Measurements from ENCODE around the gene GPR35. TPM values are rescaled to one million over a fixed set of nuclear protein-coding genes. Genes with fewer than 3 reads are reported as not detected.

The GPR35 gene
- total and polyA plus RNA-seq, 10 of the 15 experiments (the other 5 are each of a cell fraction or from before 2014, with no cell fraction given): 0.14 to 1.6 (median 0.75) TPM; not detected in 3

GRCh38 chr2:240626531-240627300 lies 1.4 kb downstream of the GPR35 start:
- POLR2A ChIA-PET: interaction anchor here (0.6 to 0.9 kb wide), 3 partner anchors 41 to 180 kb away, joined by 3 read pairs; partner anchors contain the start of gene CAPN10
- H3K4me3 ChIP-seq: no peak overlapping the region
- ATAC-seq (peak; percentile 25), FAIRE-seq (peak; percentile 56), DNase-seq (ENCODE audit: low read depth, low spot score) (no peak)
- no peaks in the 10 kb centered on the region for H4K20me1 ChIP-seq (ENCODE audit: control insufficient read depth, insufficient read depth)
- WGBS (ENCODE audit: insufficient coverage, insufficient replicate concordance, low lambda C conversion rate, missing lambda C conversion rate): 43% methylated on average over 21 of the region's 21 CpGs
- RAD21 ChIA-PET (ENCODE audit: unreplicated experiment): no interaction called here
- SMC1A ChIA-PET (ENCODE audit: uncharacterized antibody, unreplicated experiment): no interaction called here
- no peaks in the 10 kb centered on the region; the same call in 2 of the 3 replicates for H3K9me3 ChIP-seq (replicated peaks; ENCODE audit: control insufficient read depth, insufficient read depth, low read length)
- H3K79me2 ChIP-seq (ENCODE audit: control insufficient read depth, insufficient read depth, low read length): no peaks in the 10 kb centered on the region
- in situ Hi-C loops (cut with MboI): no loop called here
- H3K27ac ChIP-seq (ENCODE audit: control insufficient read depth, insufficient read depth): no peak overlapping the region
- intact Hi-C loops (cut with micrococcal nuclease; ENCODE audit: unreplicated experiment): no loop called here
- TF ChIP-seq BHLHE40 (IDR thresholded peaks at IDR 0.05; ENCODE audit: borderline replicate concordance in 1 of 2, low read depth in 2 of 2, low read length in 1 of 2) (peak in 1 of 2 experiments; percentile 39; a peak in 1 of 4 replicates), EED (IDR thresholded peaks at IDR 0.05; ENCODE audit: low read depth) (0 out of 2 replicates have a peak, but pooled peaks have one; percentile 41), IKZF1 (conservative IDR thresholded peaks at IDR 0.05) (0 out of 2 replicates have a peak, but pooled peaks have one; percentile 30), SUPT20H (IDR thresholded peaks at IDR 0.05; ENCODE audit: borderline replicate concordance, control insufficient read depth, low read depth, low read length) (no peak), RUNX3 (IDR thresholded peaks at IDR 0.05; ENCODE audit: low read length) (0 out of 2 replicates have a peak, but pooled peaks have one; percentile 3), CBX5 (IDR thresholded peaks at IDR 0.05; ENCODE audit: low read depth) (no peak), ZNF687 (IDR thresholded peaks at IDR 0.05) (peak; percentile 33; the same call in 1 of the 2 replicates), SPI1 (IDR thresholded peaks at IDR 0.05; ENCODE audit: borderline replicate concordance, insufficient read depth, low read depth, low read length) (peak; percentile 81)
- BruUV-seq (replicated peaks): no TSS peak
- H3K4me2 ChIP-seq (ENCODE audit: control insufficient read depth, insufficient read depth): peak overlapping the region; percentile 35; the same call in 1 of the 2 replicates
- peaks cover 30% of the 10 kb centered on the region for H3K4me1 ChIP-seq (ENCODE audit: control insufficient read depth, insufficient read depth, low read length)
- CTCF ChIA-PET: interaction anchor here (1.3 kb wide), 1 partner anchor 40 kb away, joined by 3 read pairs; the partner anchor contains the start of gene CAPN10
- H3K36me3 ChIP-seq (ENCODE audit: control insufficient read depth in 2 of 2, insufficient read depth in 2 of 2, low read length in 1 of 2): no peaks in the 10 kb centered on the region
- H3K9ac ChIP-seq (ENCODE audit: control insufficient read depth, insufficient read depth, low read length): no peak overlapping the region; the same call in 1 of the 2 replicates
- H2AFZ ChIP-seq (ENCODE audit: control insufficient read depth, low read depth, low read length): no peak overlapping the region; the same call in 1 of the 2 replicates
- no peaks in the 10 kb centered on the region for H3K27me3 ChIP-seq (replicated peaks in 1 of 2; ENCODE audit: control insufficient read depth in 2 of 2, insufficient read depth in 2 of 2, low read length in 1 of 2)

Data from GM12878 (cell line).